Neuron (in vitro differentiated cells): ENCODE data around the gene FGR.
"Not testable (repeated sequence)": the region's sequence is repeated elsewhere in the genome, so short reads cannot be mapped to it uniquely, and the experiment has no call there.

Experiments
- H2AFZ ChIP-seq: one replicate; pipeline ENCODE4 v1.6.1; 2013; ENCODE audit warnings: low read depth, mild to moderate bottlenecking, inconsistent platforms, low read length, moderate library complexity
- H3K27me3 ChIP-seq: one replicate; pipeline ENCODE4 v1.6.1; 2013; ENCODE audit warnings: low read length; ENCODE audit not compliant: insufficient read depth
- H3K36me3 ChIP-seq: one replicate; pipeline ENCODE4 v1.6.1; 2013; ENCODE audit warnings: low read length; ENCODE audit not compliant: insufficient read depth
- H3K4me1 ChIP-seq: one replicate; pipeline ENCODE4 v1.6.1; 2013; ENCODE audit warnings: low read length; ENCODE audit not compliant: insufficient read depth
- H3K4me3 ChIP-seq: 2 replicates; pipeline ENCODE4 v1.5.1; 2013; ENCODE audit warnings: mild to moderate bottlenecking, low read length, moderate library complexity
- H3K9me3 ChIP-seq: one replicate; pipeline ENCODE4 v1.6.1; 2013; ENCODE audit warnings: low read length

Gene FGR

DNA sequence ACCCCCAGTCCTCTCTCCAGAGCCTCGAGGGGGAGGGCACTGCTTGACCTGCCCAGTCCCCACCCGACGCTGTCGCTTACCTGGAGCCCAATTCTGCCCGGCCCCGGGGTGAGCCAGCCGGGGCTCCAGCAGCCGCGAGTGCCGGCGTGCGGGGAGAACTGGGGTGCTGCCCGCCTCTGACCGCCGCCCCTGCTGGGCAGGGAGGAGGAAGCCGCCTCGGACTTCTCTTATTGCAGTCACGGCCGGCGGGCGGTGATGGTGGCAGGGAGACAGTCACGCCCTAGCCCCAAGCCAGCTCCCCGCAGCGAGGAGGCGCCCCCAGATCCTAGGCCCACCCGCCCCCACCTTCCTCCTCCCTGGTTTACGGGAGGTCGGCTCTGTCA lies at the start of gene FGR:
Gene FGR (minus strand): TSS at position 201 of the 383 bp plus-strand sequence. CDS start 11,269 bp downstream, outside the sequence.
- H3K36me3 ChIP-seq, result no peaks in the 10 kb centered on the region
- no peak within 1 kb of the TSS for H2AFZ ChIP-seq
- H3K4me1 ChIP-seq, result no peaks in the 10 kb centered on the region
- no peak within 1 kb of the TSS for H3K4me3 ChIP-seq
- H3K27me3 ChIP-seq, result peaks cover 2% of the 10 kb centered on the region
- no peaks in the 10 kb centered on the region for H3K9me3 ChIP-seq

DNA sequence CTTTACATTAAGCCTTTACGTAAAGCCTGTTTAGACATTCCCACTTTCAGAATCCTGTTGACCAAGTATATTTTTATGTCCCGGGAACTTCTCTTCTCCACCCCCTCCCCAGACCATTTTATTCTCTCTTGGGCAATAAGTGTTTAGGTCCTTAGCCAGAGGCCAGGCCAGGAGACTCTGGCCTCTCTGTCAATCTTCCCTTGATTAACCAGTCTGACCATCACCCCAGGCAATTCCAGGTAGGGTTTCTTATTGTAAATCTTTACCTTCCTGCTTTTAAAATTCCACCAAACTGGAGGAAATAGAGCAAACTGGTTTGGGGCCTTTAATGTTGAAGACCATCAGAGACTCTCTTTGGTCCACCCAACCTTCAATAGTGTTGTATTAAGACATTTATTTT lies 49.2 kb upstream of the FGR start:
- Histone ChIP-seq H3K4me1 (no peaks in the 10 kb centered on the region), H2AFZ (no peak overlapping the region), H3K4me3 (no peak overlapping the region), H3K36me3 (no peaks in the 10 kb centered on the region), H3K9me3 (peaks cover 3% of the 10 kb centered on the region), H3K27me3 (peaks cover 5% of the 10 kb centered on the region)

DNA sequence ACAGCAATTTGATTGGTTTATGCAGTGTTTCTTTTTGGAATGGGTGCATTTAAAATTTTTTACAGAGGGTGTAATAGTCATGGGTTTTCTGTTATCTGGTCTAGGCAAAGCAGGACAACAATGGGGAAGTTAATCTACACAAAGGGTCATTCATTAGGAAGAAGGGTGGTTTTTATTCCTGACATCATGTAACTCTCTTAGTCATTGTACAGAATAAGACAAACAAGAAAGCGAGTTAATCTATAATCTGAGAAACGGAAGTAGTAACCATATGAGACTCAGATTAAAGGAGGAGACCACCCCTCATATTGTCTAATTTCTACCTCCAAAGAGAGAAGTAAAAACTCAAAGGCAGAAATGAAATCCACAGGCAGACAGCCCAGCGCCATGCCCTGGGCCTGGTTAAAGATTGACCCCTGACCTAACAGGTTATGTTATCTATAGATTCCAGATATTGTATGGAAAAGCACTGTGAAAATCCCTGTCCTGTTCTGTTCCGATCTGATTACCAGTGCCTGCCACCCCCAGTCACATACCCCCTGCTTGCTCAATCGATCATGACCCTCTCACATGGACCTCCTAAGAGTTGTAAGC lies 47.5 kb upstream of the FGR start:
- Histone ChIP-seq H3K4me3 (no peak overlapping the region), H3K9me3 (peaks cover 3% of the 10 kb centered on the region), H2AFZ (no peak overlapping the region), H3K4me1 (no peaks in the 10 kb centered on the region), H3K36me3 (no peaks in the 10 kb centered on the region), H3K27me3 (no peaks in the 10 kb centered on the region)

DNA sequence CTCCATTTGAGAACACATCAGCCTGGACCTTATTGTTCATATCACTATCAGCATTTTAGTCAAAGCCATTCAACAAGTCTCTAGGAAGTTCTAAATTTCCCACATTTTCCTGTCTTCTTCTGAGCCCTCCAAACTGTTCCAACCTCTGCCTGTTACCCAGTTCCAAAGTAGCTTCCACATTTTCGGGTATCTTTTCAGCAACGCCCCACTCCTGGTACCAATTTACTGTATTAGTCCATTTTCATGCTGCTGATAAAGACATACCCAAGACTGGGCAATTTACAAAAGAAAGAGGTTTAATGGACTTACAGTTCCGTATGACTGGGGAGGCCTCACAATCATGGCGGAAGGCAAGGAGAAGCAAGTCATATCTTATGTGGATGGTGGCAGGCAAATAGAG lies 46.6 kb upstream of the FGR start:
- not testable (repeated sequence) for H3K4me1 ChIP-seq, H3K36me3 ChIP-seq, H3K27me3 ChIP-seq, H3K9me3 ChIP-seq, H2AFZ ChIP-seq, H3K4me3 ChIP-seq

DNA sequence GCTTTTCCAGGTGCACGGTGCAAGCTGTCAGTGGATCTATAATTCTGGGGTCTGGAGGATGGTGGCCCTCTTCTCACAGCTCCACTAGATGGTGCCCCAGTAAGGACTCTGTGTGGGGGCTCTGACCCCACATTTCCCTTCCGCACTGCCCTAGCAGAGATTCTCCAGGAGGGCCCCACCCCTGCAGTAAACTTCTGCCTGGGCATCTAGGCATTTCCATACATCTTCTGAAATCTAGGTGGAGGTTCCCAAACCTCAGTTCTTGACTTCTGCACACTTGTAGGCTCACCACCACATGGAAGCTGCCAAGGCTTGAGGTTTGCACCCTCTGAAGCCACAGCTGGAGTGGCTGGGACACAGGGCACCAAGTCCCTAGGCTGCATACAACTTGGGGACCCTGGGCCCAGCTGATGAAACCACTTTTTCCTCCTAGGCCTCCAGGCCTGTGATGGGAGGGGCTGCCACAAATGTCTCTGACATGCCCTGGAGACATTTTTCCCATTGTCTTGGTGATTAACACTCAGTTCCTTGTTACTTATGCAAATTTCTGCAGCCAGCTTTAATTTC lies 45.3 kb upstream of the FGR start:
- not testable (repeated sequence) for H2AFZ ChIP-seq, H3K4me3 ChIP-seq, H3K9me3 ChIP-seq, H3K36me3 ChIP-seq, H3K4me1 ChIP-seq, H3K27me3 ChIP-seq

DNA sequence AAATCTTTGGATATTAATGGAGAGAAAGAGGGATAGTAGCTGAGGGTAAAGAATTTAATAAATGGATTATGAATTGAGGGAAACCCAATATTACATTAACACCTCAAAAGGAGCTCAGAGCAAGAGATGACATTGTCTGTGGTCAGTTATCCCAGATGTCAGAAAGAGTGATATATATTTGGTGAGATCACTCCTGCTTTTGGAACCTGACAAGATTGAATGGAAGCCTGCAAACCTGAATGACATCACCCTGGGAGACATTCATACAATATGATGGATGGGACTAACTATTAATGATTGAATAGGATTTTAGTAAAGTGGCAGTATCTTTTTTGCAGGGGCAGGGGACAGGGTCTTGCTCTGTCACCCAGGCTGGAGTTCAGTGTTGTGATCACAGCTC lies 43.8 kb upstream of the FGR start:
- no peak overlapping the region for H2AFZ ChIP-seq
- H3K9me3 ChIP-seq, result peaks cover 3% of the 10 kb centered on the region
- no peak overlapping the region for H3K4me3 ChIP-seq
- no peaks in the 10 kb centered on the region for H3K27me3 ChIP-seq
- no peaks in the 10 kb centered on the region for H3K36me3 ChIP-seq
- no peaks in the 10 kb centered on the region for H3K4me1 ChIP-seq

DNA sequence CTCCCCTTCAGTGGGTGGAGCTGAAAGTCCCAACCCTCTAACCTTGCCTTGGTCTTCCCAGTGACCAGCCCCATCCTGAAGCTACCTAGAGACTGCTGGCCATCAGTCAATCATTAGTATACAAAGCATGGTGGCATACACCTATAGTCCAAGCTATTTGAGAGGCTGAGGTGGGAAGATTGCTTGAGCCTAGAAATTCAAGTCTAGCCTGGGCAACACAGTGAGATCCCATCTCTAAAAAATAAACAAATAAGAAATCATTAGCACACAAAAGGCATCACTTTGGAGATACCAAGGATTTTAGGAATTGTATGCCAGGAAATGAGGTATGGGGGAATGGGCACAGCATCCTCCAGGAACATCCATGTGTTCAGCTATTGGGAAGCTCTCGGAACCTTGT lies 41.4 kb upstream of the FGR start:
- H3K36me3 ChIP-seq, result no peaks in the 10 kb centered on the region
- H3K27me3 ChIP-seq, result no peaks in the 10 kb centered on the region
- no peak overlapping the region for H2AFZ ChIP-seq
- H3K4me3 ChIP-seq, result no peak overlapping the region
- peaks cover 3% of the 10 kb centered on the region for H3K9me3 ChIP-seq
- peaks cover 12% of the 10 kb centered on the region for H3K4me1 ChIP-seq

DNA sequence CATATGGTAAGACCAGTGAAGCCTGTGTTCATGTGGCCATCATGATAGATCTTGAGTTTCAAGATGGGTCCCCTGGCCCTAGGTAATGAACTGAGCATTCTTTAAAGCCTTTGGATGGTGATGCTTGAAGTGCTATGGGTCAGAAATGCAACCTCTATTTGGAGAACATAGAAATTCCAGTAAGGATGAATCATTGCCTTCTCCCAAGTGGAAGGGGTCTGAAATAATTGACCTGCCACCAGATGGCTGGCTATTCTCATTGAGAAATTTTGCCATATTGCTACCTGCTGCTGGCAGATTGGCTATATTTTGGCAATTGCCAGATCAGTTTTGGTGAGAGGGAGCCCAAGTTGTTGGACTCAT lies 37.7 kb upstream of the FGR start:
- Histone ChIP-seq H2AFZ (peak overlapping the region; percentile 60), H3K36me3 (no peaks in the 10 kb centered on the region), H3K4me3 (peak overlapping the region; percentile 52), H3K27me3 (no peaks in the 10 kb centered on the region), H3K4me1 (peaks cover 12% of the 10 kb centered on the region), H3K9me3 (no peaks in the 10 kb centered on the region)

DNA sequence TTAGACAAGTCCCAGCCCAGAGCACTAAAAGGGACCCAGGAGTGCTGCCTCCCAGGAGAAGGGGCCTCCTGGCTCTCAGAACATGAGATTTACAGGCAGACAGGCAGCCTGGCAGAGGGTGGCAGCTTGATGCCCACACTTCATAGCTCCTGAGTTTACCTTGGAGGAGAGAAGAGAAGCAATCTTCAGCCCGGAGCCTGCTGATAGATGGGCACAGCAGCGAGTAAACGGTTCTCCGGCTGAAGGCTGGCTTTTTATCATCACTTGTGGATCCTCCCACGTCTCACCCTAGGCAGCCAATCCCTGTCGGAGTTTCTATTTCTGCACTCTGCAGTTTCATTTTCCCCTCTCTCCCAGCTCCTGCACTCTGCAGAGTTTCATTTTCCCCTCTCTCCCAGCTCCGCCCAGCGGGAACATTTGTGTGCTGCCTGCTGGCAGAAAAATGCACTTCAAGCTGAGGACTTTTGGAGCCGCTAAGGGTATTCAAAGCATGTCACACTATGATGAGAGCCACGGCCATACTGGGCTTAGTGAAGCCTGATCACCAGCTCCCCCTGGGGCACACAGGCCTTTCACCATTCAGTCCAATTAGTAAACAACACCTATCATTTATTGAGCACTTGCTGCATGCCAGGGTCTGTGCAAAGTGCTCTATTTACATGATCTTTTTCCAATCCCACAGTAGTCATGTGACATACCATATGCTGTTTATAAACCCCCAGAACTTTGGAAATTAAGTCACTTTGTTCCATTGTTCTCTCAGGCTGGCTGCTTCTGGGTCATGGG lies 37.2 kb upstream of the FGR start, which contains the start of gene IFI6:
Gene IFI6 (minus strand): TSS at position 229 of the 786 bp plus-strand sequence. CDS start 2,878 bp downstream, outside the sequence.
- Histone ChIP-seq H3K9me3 (no peaks in the 10 kb centered on the region), H3K36me3 (no peaks in the 10 kb centered on the region), H3K27me3 (no peaks in the 10 kb centered on the region), H3K4me1 (peaks cover 12% of the 10 kb centered on the region), H3K4me3 (peak within 1 kb of the TSS; percentile 52), H2AFZ (peak within 1 kb of the TSS; percentile 76)

DNA sequence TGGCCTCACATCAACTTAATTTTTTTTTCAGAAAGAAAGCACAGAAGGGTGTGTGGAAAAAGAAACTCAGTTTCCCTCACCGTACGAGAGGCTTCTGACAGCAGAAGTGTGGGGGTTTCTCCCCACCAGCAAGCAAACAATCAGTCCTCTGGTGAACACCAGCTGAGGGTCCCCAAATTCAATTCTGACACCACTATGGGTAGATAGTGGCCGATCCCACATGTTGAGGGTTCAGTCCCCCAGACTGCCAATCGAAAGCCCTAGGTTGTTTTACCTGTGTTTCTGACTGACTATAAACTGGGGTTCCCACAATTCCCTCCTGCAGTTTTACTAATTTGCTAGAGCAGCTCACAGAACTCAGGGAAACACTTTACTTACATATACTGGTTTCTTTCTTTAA lies 34.9 kb upstream of the FGR start:
- H2AFZ ChIP-seq, result no peak overlapping the region
- no peak overlapping the region for H3K4me3 ChIP-seq
- peaks cover 12% of the 10 kb centered on the region for H3K4me1 ChIP-seq
- H3K9me3 ChIP-seq, result no peaks in the 10 kb centered on the region
- no peaks in the 10 kb centered on the region for H3K36me3 ChIP-seq
- no peaks in the 10 kb centered on the region for H3K27me3 ChIP-seq

DNA sequence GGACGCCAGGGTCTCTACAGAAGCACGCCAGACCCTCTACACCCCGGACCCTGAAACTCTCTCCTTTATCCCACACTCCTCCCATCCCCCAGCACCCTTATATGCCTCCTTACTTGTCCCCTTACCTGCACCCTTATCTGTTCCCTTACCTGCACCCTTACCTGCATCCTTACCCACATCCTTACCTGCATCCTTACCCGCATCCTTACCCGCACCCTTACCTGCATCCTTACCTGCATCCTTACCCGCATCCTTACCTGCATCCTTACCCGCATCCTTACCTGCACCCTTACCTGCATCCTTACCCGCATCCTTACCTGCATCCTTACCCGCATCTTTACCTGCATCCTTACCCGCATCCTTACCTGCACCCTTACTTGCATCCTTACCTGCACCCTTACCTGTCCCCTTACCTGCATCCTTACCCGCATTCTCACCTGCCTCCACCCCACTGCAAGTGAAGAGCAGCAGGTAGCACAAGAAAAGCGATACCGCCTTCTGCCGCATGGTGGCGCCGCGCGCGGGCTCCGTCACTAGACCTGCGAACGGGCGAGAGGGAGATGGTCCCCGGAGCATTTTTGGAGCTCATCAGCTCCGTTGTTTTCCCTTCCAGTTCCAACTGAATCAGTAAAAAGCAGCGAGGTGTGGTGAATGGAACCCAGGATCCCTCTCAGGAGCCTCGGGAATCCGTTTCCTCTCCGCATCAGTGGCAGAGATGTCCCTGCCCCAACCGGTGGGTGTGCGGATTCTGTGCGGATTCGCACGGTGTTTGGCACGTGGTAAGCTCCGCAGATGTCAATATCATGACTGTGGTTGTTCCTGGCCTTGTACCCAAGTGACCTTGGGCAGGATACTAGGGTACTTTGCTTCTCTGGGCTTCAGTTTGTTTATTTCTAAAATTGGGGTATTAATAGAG lies 34.1 kb upstream of the FGR start:
- Histone ChIP-seq H3K9me3 (no peaks in the 10 kb centered on the region), H3K27me3 (no peaks in the 10 kb centered on the region), H3K36me3 (no peaks in the 10 kb centered on the region), H2AFZ (no peak overlapping the region), H3K4me1 (peaks cover 12% of the 10 kb centered on the region), H3K4me3 (no peak overlapping the region)

DNA sequence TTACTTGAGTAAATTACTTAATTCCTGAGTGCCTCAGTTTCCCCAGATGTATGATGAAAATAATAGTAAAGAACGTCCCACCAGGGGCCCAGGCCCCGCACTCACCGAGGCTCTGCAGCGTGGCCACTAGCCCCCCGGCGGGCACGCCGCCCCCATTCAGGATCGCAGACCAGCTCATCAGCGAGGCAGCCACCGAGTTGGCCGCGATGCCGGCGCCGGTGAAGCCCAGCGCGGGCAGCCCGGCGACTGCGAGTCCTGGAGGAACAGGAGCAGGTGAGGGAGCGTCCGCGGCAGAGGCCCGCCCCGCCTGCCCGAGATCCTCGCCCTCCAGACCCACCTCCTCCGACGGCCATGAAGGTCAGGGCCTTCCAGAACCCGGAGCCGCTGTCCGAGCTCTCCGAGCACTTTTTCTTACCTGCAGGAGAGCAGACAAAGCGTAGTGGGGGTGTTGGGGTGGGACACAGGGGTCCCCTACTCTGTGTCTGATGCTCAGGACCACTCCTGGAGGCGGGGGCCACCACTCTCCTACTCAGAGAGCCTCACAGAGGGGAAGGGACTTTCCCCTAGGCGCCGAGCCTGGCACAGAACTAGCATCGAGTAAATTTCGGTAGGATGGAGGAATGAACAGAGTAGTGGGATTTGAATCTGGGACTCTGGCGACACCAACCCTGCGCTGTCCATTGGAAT lies 33.3 kb upstream of the FGR start:
- Histone ChIP-seq H3K36me3 (no peaks in the 10 kb centered on the region), H3K27me3 (no peaks in the 10 kb centered on the region), H3K9me3 (no peaks in the 10 kb centered on the region), H2AFZ (no peak overlapping the region), H3K4me3 (no peak overlapping the region), H3K4me1 (peaks cover 12% of the 10 kb centered on the region)
